ENCODE results near the gene SHKBP1.
A peak's percentile ranks its signal among the peaks of the same experiment; 100 is the strongest.
"Not testable (repeated sequence)": the region's sequence is repeated elsewhere in the genome, so short reads cannot be mapped to it uniquely, and the experiment has no call there.

The SHKBP1 gene

GRCh38 chr19:40582467-40582866, 5.8 kb downstream of the SHKBP1 start:
- no peak for DNase-seq (ENCODE audit: low read depth in 2 of 2, low spot score in 1 of 2)

GRCh38 chr19:40583283-40583682, 6.6 kb downstream of the SHKBP1 start:
- DNase-seq (ENCODE audit: low read depth in 2 of 2, low spot score in 1 of 2): no peak

GRCh38 chr19:40584007-40584406, 7.3 kb downstream of the SHKBP1 start:
- DNase-seq (ENCODE audit: low read depth in 2 of 2, low spot score in 1 of 2): no peak

- no peak for DNase-seq (ENCODE audit: low read depth in 2 of 2, low spot score in 1 of 2)
Measured at GRCh38 chr19:40585241-40585981, 8.7 kb downstream of the SHKBP1 start.

GRCh38 chr19:40585982-40586422, 9.3 kb downstream of the SHKBP1 start:
- no peak for DNase-seq (ENCODE audit: low read depth in 2 of 2, low spot score in 1 of 2)

- DNase-seq (ENCODE audit: low read depth in 2 of 2, low spot score in 1 of 2): no peak
Measured at GRCh38 chr19:40586611-40587010, 9.9 kb downstream of the SHKBP1 start.

GRCh38 chr19:40588110-40588854, 11.6 kb downstream of the SHKBP1 start:
- no peak for DNase-seq (ENCODE audit: low read depth in 2 of 2, low spot score in 1 of 2)

GRCh38 chr19:40588926-40589569, 12.4 kb downstream of the SHKBP1 start:
- no peak for DNase-seq (ENCODE audit: low read depth in 2 of 2, low spot score in 1 of 2)

- DNase-seq (ENCODE audit: low read depth in 2 of 2, low spot score in 1 of 2): no peak
Measured at GRCh38 chr19:40589591-40590429, 13.1 kb downstream of the SHKBP1 start.

- DNase-seq (ENCODE audit: low read depth in 2 of 2, low spot score in 1 of 2): no peak
Measured at GRCh38 chr19:40590464-40591265, 14.0 kb downstream of the SHKBP1 start.

GRCh38 chr19:40591724-40592123, 15.1 kb downstream of the SHKBP1 start:
- not testable (repeated sequence) for DNase-seq (ENCODE audit: low read depth in 2 of 2, low spot score in 1 of 2)

- DNase-seq (ENCODE audit: low read depth in 2 of 2, low spot score in 1 of 2): no peak
Measured at GRCh38 chr19:40592170-40592569, 15.5 kb downstream of the SHKBP1 start.

GRCh38 chr19:40594255-40594654, 17.6 kb downstream of the SHKBP1 start:
- no peak for DNase-seq (ENCODE audit: low read depth in 2 of 2, low spot score in 1 of 2)

GRCh38 chr19:40594657-40595091, 18.0 kb downstream of the SHKBP1 start:
- no peak for DNase-seq (ENCODE audit: low read depth in 2 of 2, low spot score in 1 of 2)

- no peak for DNase-seq (ENCODE audit: low read depth in 2 of 2, low spot score in 1 of 2)
Measured at GRCh38 chr19:40596608-40597328, 20.1 kb downstream of the SHKBP1 start.

GRCh38 chr19:40597329-40597838, 20.7 kb downstream of the SHKBP1 start:
- DNase-seq (ENCODE audit: low read depth in 2 of 2, low spot score in 1 of 2): no peak

- peak; percentile 61 to 64 for DNase-seq (ENCODE audit: low read depth in 2 of 2, low spot score in 1 of 2)
Measured at GRCh38 chr19:40598121-40598917, 21.6 kb downstream of the SHKBP1 start.

GRCh38 chr19:40598918-40599307, 22.2 kb downstream of the SHKBP1 start:
- no peak for DNase-seq (ENCODE audit: low read depth in 2 of 2, low spot score in 1 of 2)

All from stimulated activated CD8-positive, alpha-beta memory T cell treated with anti-CD3 and anti-CD28 coated beads, Interleukin-4, amount 100 ng/mL, for 1 hour (primary cell).